Upper lobe of left lung (tissue), 6 donors: ENCODE data around the gene BAIAP2L1. TPM values are rescaled to one million over a fixed set of nuclear protein-coding genes. Genes with fewer than 3 reads are reported as not detected.

Experiments used
- ATAC-seq, 2 donors: fragments of 200-7000 bp; cut with Tn5 transposase; one replicate each; pipeline ENCODE4 v1.9.1; 2022; ENCODE audit warnings: mild to moderate bottlenecking in 2 of 2, moderate library complexity in 2 of 2; ENCODE audit not compliant: low FRiP score in 2 of 2
- DNase-seq, 2 donors: peaks; one replicate each; pipeline ENCODE4 v3.0.0-alpha.2; 2019 to 2020
- H3K27ac ChIP-seq, 4 donors: fragments of 200-600 bp; sonication (generic); one replicate each; pipeline ENCODE4 v1.5.1; 2016 to 2019
- H3K27me3 ChIP-seq, 4 donors: fragments of 200-600 bp; sonication (generic); one replicate each; pipeline ENCODE4 v1.5.1; 2017 to 2019
- H3K36me3 ChIP-seq, 4 donors: fragments of 200-600 bp; sonication (generic); one replicate each; pipeline ENCODE4 v1.5.1; 2016 to 2019
- H3K4me1 ChIP-seq, 4 donors: fragments of 200-600 bp; sonication (generic); one replicate each; pipeline ENCODE4 v1.5.1; 2018 to 2019
- H3K4me3 ChIP-seq, 4 donors: fragments of 200-600 bp; sonication (generic); one replicate each; pipeline ENCODE4 v1.5.1; 2017 to 2019; ENCODE audit warnings: mild to moderate bottlenecking in 2 of 4, moderate library complexity in 1 of 4
- H3K9me3 ChIP-seq, 4 donors: fragments of 200-600 bp; sonication (generic); one replicate each; pipeline ENCODE4 v1.5.1; 2018 to 2019
- CTCF ChIP-seq, 6 experiments: fragments of 450-650 bp in 4 of 6; fragments of 200-600 bp in 2 of 6; sonication (generic) in 2 of 6; IDR thresholded peaks; one replicate each; pipeline ENCODE4 v1.5.1; 2016 to 2019; ENCODE audit warnings: antibody characterized with exemption in 6 of 6
- EP300 ChIP-seq, 4 donors: sonication (generic); formaldehyde crosslinking; IDR thresholded peaks; one replicate each; pipeline ENCODE4 v1.5.1; 2017; ENCODE audit warnings: antibody characterized with exemption in 4 of 4, control low read depth in 2 of 4
- POLR2A ChIP-seq, 4 donors: fragments of 450-650 bp; IDR thresholded peaks; one replicate each; pipeline ENCODE4 v1.5.1; 2016 to 2017; ENCODE audit warnings: antibody characterized with exemption in 4 of 4, mild to moderate bottlenecking in 2 of 4
- POLR2AphosphoS5 ChIP-seq, 2 donors: sonication (generic); formaldehyde crosslinking; IDR thresholded peaks; one replicate each; pipeline ENCODE4 v1.5.1; 2017; ENCODE audit warnings: antibody characterized with exemption in 2 of 2
- WGBS, 2 donors: methylation state at CpG; one replicate each; pipeline ENCODE4 v1.1.5; 2017 to 2018; 5-methylcytosine and 5-hydroxymethylcytosine counted together
- total RNA-seq, 6 donors: library from RNA; depleted of rRNA in 4 of 6; stranded (reverse); fragments of >200 nt in 4 of 6; gene quantifications; one replicate each; pipeline versions ENCODE4 v1.1.0 to v1.2.1, GENCODE V29; 2016 to 2021
- donor health status: DM: no; HTN: no; CAD: no; lungs with moderate emphysema.
- donor health status: DM: no; HTN: yes; CAD: no; lungs with severe emphysema.

Gene BAIAP2L1
- total RNA-seq, 6 donors from 2014 or later = 20.2 to 35.6 (median 26.6) TPM

- Histone ChIP-seq H3K36me3 (no peaks in the 10 kb centered on the region), H3K9me3 (no peaks in the 10 kb centered on the region), H3K4me1 (no peaks in the 10 kb centered on the region), H3K27ac (no peak overlapping the region), H3K4me3 (no peak overlapping the region), H3K27me3 (no peaks in the 10 kb centered on the region)
- 86 to 92% methylated on average over 1 of the region's 1 CpG for WGBS, 2 donors
- ATAC-seq (no peak), DNase-seq (no peak)
- TF ChIP-seq POLR2A (IDR thresholded peaks at IDR 0.05) (no peak), EP300 (IDR thresholded peaks at IDR 0.05) (no peak), POLR2AphosphoS5 (IDR thresholded peaks at IDR 0.05) (no peak), CTCF (IDR thresholded peaks at IDR 0.05) (no peak)
Observed at GRCh38 chr7:98334081-98334480, 66.8 kb downstream of the BAIAP2L1 start.

- no peak for TF ChIP-seq POLR2A (IDR thresholded peaks at IDR 0.05)
- no peak for TF ChIP-seq POLR2AphosphoS5 (IDR thresholded peaks at IDR 0.05)
- no peak for TF ChIP-seq EP300 (IDR thresholded peaks at IDR 0.05)
- no peak for TF ChIP-seq CTCF (IDR thresholded peaks at IDR 0.05)
- WGBS, 2 donors = 95 to 97% methylated on average over 5 of the region's 5 CpGs
- Histone ChIP-seq H3K9me3 (no peaks in the 10 kb centered on the region), H3K4me3 (no peak overlapping the region), H3K27me3 (no peaks in the 10 kb centered on the region), H3K36me3 (no peaks in the 10 kb centered on the region), H3K4me1 (no peaks in the 10 kb centered on the region), H3K27ac (no peak overlapping the region)
- no peak for ATAC-seq
- DNase-seq = no peak
Observed at GRCh38 chr7:98330926-98331529, 69.9 kb downstream of the BAIAP2L1 start.

- 79 to 84% methylated on average over 9 of the region's 9 CpGs for WGBS, 2 donors
Observed at GRCh38 chr7:98329791-98330373, 71.0 kb downstream of the BAIAP2L1 start.

GRCh38 chr7:98329100-98329790 is 71.6 kb downstream of the BAIAP2L1 start:
- ATAC-seq = no peak
- no peaks in the 10 kb centered on the region for H3K27me3 ChIP-seq
- DNase-seq = no peak
- no peak overlapping the region for H3K4me3 ChIP-seq
- no peaks in the 10 kb centered on the region for H3K36me3 ChIP-seq
- H3K4me1 ChIP-seq = no peaks in the 10 kb centered on the region
- no peak for TF ChIP-seq CTCF (IDR thresholded peaks at IDR 0.05)
- TF ChIP-seq POLR2A (IDR thresholded peaks at IDR 0.05) = no peak
- no peak for TF ChIP-seq POLR2AphosphoS5 (IDR thresholded peaks at IDR 0.05)
- no peak for TF ChIP-seq EP300 (IDR thresholded peaks at IDR 0.05)
- 71 to 79% methylated on average over 14 of the region's 14 CpGs for WGBS, 2 donors
- no peak overlapping the region for H3K27ac ChIP-seq
- no peaks in the 10 kb centered on the region for H3K9me3 ChIP-seq

More at GRCh38 chr7:98329791-98330373, 71.0 kb downstream of the BAIAP2L1 start:
- Histone ChIP-seq H3K4me1 (no peaks in the 10 kb centered on the region), H3K4me3 (no peak overlapping the region), H3K9me3 (no peaks in the 10 kb centered on the region), H3K27ac (no peak overlapping the region), H3K36me3 (no peaks in the 10 kb centered on the region), H3K27me3 (no peaks in the 10 kb centered on the region)
- ATAC-seq (no peak), DNase-seq (no peak)
- TF ChIP-seq POLR2A (IDR thresholded peaks at IDR 0.05) (no peak), POLR2AphosphoS5 (IDR thresholded peaks at IDR 0.05) (no peak)

GRCh38 chr7:98324782-98325181 is 76.1 kb downstream of the BAIAP2L1 start:
- no peak for TF ChIP-seq CTCF (IDR thresholded peaks at IDR 0.05)
- no peaks in the 10 kb centered on the region for H3K9me3 ChIP-seq
- 91 to 95% methylated on average over 6 of the region's 6 CpGs for WGBS, 2 donors

More at GRCh38 chr7:98324782-98325181, 76.1 kb downstream of the BAIAP2L1 start:
- Histone ChIP-seq H3K4me3 (no peak overlapping the region), H3K27me3 (no peaks in the 10 kb centered on the region), H3K4me1 (no peaks in the 10 kb centered on the region), H3K27ac (no peak overlapping the region), H3K36me3 (no peaks in the 10 kb centered on the region)
- DNase-seq (no peak), ATAC-seq (no peak)
